C1 segment of cervical spinal cord (tissue), 14 donors: ENCODE data around the gene CAMK1D.

Experiments used
- DNase-seq, 14 donors: peaks; one replicate each; lab custom pipeline; 2025; lab: John Stamatoyannopoulos, UW

CAMK1D gene

GRCh38 chr10:12617191-12618175, 268.1 kb downstream of the CAMK1D start:
- DNase-seq: no peak

- DNase-seq: no peak
Observed at GRCh38 chr10:12622016-12622415, 272.7 kb downstream of the CAMK1D start.

- DNase-seq: no peak
Observed at GRCh38 chr10:12622691-12623090, 273.3 kb downstream of the CAMK1D start.

- DNase-seq: no peak
Observed at GRCh38 chr10:12625393-12626023, 276.2 kb downstream of the CAMK1D start.

GRCh38 chr10:12628153-12628552, 278.8 kb downstream of the CAMK1D start:
- DNase-seq: no peak

GRCh38 chr10:12628964-12629766, 279.8 kb downstream of the CAMK1D start:
- no peak for DNase-seq

- no peak for DNase-seq
Observed at GRCh38 chr10:12629767-12630165, 280.4 kb downstream of the CAMK1D start.

- no peak for DNase-seq
Observed at GRCh38 chr10:12631216-12631615, 281.9 kb downstream of the CAMK1D start.

GRCh38 chr10:12631787-12632562, 282.6 kb downstream of the CAMK1D start:
- DNase-seq: no peak

- DNase-seq: peak in 1 of 14 donors; percentile 13
Observed at GRCh38 chr10:12633776-12634620, 284.7 kb downstream of the CAMK1D start.

- DNase-seq: peak in 2 of 14 donors; percentile 4 to 23
Observed at GRCh38 chr10:12634621-12634931, 285.2 kb downstream of the CAMK1D start.

GRCh38 chr10:12635127-12635541, 285.8 kb downstream of the CAMK1D start:
- no peak for DNase-seq

- DNase-seq: no peak
Observed at GRCh38 chr10:12636571-12636970, 287.2 kb downstream of the CAMK1D start.

GRCh38 chr10:12637649-12638048, 288.3 kb downstream of the CAMK1D start:
- DNase-seq: peak in 1 of 14 donors; percentile 39

- no peak for DNase-seq
Observed at GRCh38 chr10:12638103-12638502, 288.8 kb downstream of the CAMK1D start.

GRCh38 chr10:12638781-12639180, 289.4 kb downstream of the CAMK1D start:
- DNase-seq: no peak

GRCh38 chr10:12639996-12640944, 290.9 kb downstream of the CAMK1D start:
- DNase-seq: peak in 1 of 14 donors; percentile 24

GRCh38 chr10:12642036-12642435, 292.7 kb downstream of the CAMK1D start:
- no peak for DNase-seq

GRCh38 chr10:12643279-12643678, 293.9 kb downstream of the CAMK1D start:
- no peak for DNase-seq
